Measurements from ENCODE around the gene PDGFD. TPM values are rescaled to one million over a fixed set of nuclear protein-coding genes. Genes with fewer than 3 reads are reported as not detected.

PDGFD gene
- total and polyA plus RNA-seq, 2 donors (not counting 3 experiments of a cell fraction or from before 2014, with no cell fraction given): 6.3 to 13.1 TPM

DNA sequence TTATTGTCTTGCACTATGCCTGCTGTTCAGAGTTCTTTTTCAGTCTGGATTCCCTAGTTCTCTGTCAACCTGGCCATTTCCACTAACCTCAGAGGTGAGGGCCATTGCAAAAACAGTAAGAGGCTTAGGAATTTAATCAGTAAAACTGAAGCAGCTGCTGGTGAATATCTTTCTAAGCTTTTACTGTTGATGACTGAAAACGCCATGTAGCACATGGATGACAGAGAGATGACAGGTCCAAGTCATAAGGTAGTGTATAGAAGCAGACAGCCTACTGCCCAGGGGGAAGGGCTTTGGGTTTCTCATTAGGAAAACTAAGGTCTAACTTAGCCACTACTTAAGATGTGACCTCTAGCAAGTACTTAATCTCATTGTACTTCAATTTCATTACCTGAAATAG lies 280.1 kb downstream of the PDGFD start:
- no peak for DNase-seq (ENCODE audit: low read depth, low spot score)
- Histone ChIP-seq H3K27me3 (ENCODE audit: control insufficient read depth in 2 of 2, insufficient read depth in 2 of 2, low read length in 2 of 2) (no peaks in the 10 kb centered on the region), H3K4me3 (replicated peaks in 1 of 3; ENCODE audit: insufficient read depth in 1 of 3, low read depth in 1 of 3, low read length in 3 of 3) (no peak overlapping the region), H3K9me3 (replicated peaks; ENCODE audit: control insufficient read depth, insufficient read depth, low read length) (no peaks in the 10 kb centered on the region), H3K4me1 (ENCODE audit: control insufficient read depth, extremely low read depth, insufficient read depth, low read length) (no peaks in the 10 kb centered on the region), H3K79me2 (ENCODE audit: control insufficient read depth, insufficient read depth, low read length) (no peaks in the 10 kb centered on the region), H3K4me2 (ENCODE audit: insufficient read depth, low read length) (no peak overlapping the region), H3K9me1 (replicated peaks; ENCODE audit: control insufficient read depth, extremely low read depth, insufficient read depth, low read length) (no peaks in the 10 kb centered on the region), H3K36me3 (ENCODE audit: control insufficient read depth in 2 of 2, extremely low read depth in 1 of 2, insufficient read depth in 2 of 2, low read length in 2 of 2) (no peaks in the 10 kb centered on the region), H4K20me1 (replicated peaks; ENCODE audit: control insufficient read depth, extremely low read depth, insufficient read depth, low read length) (no peaks in the 10 kb centered on the region), H2AFZ (ENCODE audit: low read depth, low read length) (no peak overlapping the region), H3K27ac (ENCODE audit: insufficient read depth, low read depth, low read length) (no peak overlapping the region), H3K9ac (replicated peaks; ENCODE audit: extremely low read depth, insufficient read depth, low read length) (no peak overlapping the region)
- intact Hi-C loops (cut with micrococcal nuclease) (no loop called here), dilution Hi-C loops (cut with MboI; ENCODE audit: extremely low pct_ligation_motif_present, low sequenced_read_pairs) (no loop called here)
- CTCF ChIA-PET: interaction anchor here (0.7 kb wide), 1 partner anchor 10 kb away, joined by 3 read pairs; no protein-coding TSS in a partner anchor
- BruUV-seq (replicated peaks): no TSS peak
- FAIRE-seq: no peak
- TF ChIP-seq GATA2 (IDR thresholded peaks at IDR 0.05; ENCODE audit: insufficient read depth, insufficient read length, low read depth, low read length) (no peak), JUN (IDR thresholded peaks at IDR 0.05; ENCODE audit: borderline replicate concordance, insufficient read depth, insufficient read length, low read depth) (no peak), FOS (IDR thresholded peaks at IDR 0.05; ENCODE audit: borderline replicate concordance, insufficient read depth, low read length) (no peak), POLR2AphosphoS5 (IDR thresholded peaks at IDR 0.05; ENCODE audit: insufficient read depth, low read depth, low read length) (no peak), EZH2 (IDR thresholded peaks at IDR 0.05; ENCODE audit: borderline replicate concordance, low read depth, low read length, severe bottlenecking) (no peak), POLR2A (IDR thresholded peaks at IDR 0.05; ENCODE audit: low read depth, low read length) (no peak)
- TF ChIP-seq, protein P1, sequence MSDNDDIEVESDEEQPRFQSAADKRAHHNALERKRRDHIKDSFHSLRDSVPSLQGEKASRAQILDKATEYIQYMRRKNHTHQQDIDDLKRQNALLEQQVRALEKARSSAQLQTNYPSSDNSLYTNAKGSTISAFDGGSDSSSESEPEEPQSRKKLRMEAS (IDR thresholded peaks at IDR 0.05; ENCODE audit: insufficient read depth, insufficient read length): no peak
- TF ChIP-seq, protein P2, sequence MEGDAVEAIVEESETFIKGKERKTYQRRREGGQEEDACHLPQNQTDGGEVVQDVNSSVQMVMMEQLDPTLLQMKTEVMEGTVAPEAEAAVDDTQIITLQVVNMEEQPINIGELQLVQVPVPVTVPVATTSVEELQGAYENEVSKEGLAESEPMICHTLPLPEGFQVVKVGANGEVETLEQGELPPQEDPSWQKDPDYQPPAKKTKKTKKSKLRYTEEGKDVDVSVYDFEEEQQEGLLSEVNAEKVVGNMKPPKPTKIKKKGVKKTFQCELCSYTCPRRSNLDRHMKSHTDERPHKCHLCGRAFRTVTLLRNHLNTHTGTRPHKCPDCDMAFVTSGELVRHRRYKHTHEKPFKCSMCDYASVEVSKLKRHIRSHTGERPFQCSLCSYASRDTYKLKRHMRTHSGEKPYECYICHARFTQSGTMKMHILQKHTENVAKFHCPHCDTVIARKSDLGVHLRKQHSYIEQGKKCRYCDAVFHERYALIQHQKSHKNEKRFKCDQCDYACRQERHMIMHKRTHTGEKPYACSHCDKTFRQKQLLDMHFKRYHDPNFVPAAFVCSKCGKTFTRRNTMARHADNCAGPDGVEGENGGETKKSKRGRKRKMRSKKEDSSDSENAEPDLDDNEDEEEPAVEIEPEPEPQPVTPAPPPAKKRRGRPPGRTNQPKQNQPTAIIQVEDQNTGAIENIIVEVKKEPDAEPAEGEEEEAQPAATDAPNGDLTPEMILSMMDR (IDR thresholded peaks at IDR 0.05; ENCODE audit: extremely low read depth in 1 of 2, insufficient read depth in 1 of 2, low read depth in 1 of 2, low read length in 2 of 2): no peak
- POLR2A ChIA-PET: no interaction called here

Measured in endothelial cell of umbilical vein (primary cell).